ENCODE measurements around the gene RHEBL1.
"Not testable (repeated sequence)": the region's sequence is repeated elsewhere in the genome, so short reads cannot be mapped to it uniquely, and the experiment has no call there.

Gene RHEBL1

GRCh38 chr12:49089821-49090773 lies 20.3 kb upstream of the RHEBL1 start:
- no peak for DNase-seq (ENCODE audit: low spot score)

- DNase-seq (ENCODE audit: low spot score), result no peak
Observed at GRCh38 chr12:49088932-49089330, 19.2 kb upstream of the RHEBL1 start.

- peak; percentile 95 for DNase-seq (ENCODE audit: low spot score)
Observed at GRCh38 chr12:49088150-49088931, 18.6 kb upstream of the RHEBL1 start.

DNA sequence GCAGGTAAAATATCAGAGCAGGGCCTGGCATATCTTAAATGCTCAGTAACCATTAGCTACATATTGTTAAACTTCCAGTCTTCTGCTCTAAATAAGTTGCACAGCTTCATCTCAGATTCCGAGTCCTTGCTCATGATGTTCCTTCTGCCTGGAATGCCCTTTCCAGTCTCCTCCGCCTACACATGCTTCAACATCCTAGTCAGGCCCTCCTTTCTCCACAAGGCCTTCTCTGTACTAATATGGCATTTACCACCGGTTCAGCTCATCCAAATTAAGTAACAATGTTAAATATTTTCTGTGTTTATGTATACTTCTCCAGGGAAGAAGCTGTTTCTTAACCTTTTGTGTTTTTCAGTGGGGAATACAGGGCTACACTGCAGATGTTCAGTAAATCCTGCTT lies 16.3 kb upstream of the RHEBL1 start:
- no peak for DNase-seq (ENCODE audit: low spot score)

- DNase-seq (ENCODE audit: low spot score), result no peak
Observed at GRCh38 chr12:49084438-49084837, 14.7 kb upstream of the RHEBL1 start.

GRCh38 chr12:49079793-49080192 lies 10.0 kb upstream of the RHEBL1 start:
- no peak for DNase-seq (ENCODE audit: low spot score)

DNA sequence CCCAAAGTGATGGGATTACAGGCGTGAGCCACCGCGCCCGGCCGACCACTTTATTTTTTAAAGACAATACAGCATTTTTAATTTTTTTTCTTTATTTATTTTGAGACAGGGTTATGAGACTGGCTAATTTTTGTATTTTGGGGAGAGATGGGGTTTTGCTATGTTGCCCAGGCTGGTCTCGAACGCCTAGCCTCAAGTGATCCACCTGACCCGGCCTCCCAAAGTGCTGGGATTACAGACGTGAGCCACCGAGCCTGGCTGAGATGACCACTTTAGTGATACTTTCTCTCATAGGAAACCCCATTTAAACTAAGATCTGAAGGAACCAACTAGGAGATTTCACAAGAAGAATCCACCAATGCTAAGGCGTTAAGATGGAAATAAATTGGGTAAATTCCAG lies 1.2 kb upstream of the RHEBL1 start:
- DNase-seq (ENCODE audit: low spot score), result no peak

DNA sequence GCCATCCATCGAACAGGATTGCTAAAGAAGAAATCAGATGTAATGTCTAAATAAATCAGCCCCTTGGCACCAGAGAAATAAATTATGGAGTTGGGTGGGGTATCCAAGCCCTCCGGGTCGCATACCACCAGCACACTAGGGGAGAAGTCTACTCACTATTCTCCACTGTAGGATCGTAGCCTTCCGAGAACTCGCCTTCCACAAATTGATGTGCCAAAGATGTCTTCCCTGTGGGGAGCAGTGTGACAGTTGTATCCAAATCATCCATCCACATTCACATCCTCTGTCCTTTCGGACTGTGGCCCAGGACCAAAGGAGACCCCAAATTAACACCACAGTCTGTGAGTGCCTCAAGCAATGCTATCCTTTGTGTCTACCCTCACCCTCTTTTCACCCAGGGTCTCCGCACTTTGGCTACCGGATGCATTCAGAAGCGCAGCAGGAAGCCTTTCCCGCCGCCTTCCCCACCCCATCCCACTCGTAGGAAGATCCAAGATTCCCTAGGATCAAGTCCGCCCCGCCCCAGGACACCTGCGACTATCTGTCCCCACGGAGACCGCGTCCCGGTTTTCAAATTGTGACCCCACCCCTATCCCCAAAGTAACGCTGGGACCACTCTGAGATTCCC lies 786 bp downstream of the RHEBL1 start:
- DNase-seq (ENCODE audit: low spot score), result no peak

- DNase-seq (ENCODE audit: low spot score), result no peak
Observed at GRCh38 chr12:49066120-49066519, 3.7 kb downstream of the RHEBL1 start.

DNA sequence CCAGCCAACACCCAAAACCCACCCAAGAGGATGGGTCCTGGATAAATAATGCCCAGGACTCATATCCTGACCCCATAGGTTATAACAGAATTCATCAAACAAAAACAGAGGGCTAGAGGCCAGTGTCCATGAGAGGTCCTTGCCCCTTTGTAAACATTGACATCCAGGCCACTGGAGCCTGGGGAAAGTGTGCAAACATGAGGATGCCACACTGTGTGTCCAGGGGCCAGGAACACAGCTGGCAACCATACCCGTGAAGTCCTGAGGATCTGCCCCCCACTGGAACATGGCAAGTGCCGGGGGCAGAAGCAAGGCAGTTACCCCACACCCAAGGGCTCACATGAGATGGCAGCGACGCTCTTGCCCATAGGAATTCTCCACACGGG lies 5.0 kb downstream of the RHEBL1 start:
- no peak for DNase-seq (ENCODE audit: low spot score)

- not testable (repeated sequence) for DNase-seq (ENCODE audit: low spot score)
Observed at GRCh38 chr12:49061916-49062315, 7.9 kb downstream of the RHEBL1 start.

DNA sequence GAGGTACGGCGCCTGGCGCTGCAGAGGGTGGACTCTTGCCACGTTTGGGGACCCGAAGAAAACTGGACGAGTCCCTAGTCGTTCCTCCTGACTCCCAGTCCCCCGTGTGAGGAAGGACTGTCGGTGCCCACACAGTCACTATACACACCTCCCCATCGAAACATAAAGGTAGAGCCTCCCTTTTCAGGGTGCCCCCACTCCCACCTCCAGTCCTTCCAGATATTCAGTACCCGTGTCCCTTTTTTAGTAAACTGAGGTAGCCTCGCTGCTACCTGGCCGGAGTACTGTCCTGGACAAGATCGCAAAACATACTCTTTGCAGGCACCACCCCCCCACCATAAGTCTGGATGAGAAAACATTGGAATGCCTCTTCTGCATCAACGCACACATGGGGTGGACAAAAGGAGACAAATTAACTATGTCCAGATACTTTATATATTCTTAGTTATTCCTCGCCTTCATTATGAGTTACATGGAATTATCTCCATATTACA lies 8.6 kb downstream of the RHEBL1 start:
- DNase-seq (ENCODE audit: low spot score), result no peak

DNA sequence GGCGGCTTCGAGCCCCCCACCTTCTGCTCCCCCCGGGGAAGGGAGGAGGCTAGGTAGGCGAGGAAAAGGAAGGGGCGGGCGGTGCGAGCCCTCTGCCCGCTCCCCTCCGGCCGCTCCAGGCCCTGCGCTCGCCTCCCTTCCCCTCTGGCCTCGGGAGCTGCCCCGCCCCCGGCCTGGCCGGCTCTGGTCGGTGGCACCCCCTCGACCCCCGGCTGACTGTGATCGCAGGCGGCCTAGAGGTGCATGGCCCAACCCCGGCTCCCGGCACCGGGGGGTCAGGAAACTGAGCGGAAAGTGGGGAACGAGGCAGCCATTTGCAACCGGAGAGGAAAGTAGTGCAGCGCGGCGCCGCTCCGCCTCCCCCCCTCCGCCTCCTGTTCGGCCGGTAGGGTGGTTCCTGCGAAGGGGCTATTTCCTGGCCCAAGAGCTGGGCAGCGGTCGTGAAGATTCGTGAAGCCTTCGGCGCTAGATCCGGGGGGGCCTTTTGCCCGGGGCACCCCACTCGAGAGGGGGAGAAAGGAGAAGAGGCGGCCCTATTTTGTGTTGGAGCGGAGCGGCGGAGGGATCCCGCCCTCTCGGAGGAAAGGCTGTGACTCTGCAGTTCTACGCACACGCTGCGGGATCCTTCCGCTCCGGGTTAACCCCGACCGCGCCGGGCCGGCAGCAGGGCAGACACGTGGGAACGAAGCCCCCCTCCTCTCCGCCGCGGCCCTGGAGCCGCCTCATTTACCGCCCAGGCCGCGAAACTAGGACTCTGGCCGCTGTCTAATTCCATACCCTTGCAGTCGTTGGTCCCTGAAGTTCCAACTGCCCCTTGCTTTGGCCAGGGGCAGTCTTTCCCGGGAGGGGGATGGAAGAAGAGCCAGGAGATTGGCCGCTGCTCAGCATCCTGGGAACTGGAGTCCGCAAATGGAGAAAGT lies 9.3 kb downstream of the RHEBL1 start, which contains the start of gene KMT2D:
KMT2D (minus strand) TSS at position 558 of the 920 bp plus-strand sequence. CDS start 5,470 bp downstream, outside the sequence.
- DNase-seq (ENCODE audit: low spot score), result peak; percentile 93

DNA sequence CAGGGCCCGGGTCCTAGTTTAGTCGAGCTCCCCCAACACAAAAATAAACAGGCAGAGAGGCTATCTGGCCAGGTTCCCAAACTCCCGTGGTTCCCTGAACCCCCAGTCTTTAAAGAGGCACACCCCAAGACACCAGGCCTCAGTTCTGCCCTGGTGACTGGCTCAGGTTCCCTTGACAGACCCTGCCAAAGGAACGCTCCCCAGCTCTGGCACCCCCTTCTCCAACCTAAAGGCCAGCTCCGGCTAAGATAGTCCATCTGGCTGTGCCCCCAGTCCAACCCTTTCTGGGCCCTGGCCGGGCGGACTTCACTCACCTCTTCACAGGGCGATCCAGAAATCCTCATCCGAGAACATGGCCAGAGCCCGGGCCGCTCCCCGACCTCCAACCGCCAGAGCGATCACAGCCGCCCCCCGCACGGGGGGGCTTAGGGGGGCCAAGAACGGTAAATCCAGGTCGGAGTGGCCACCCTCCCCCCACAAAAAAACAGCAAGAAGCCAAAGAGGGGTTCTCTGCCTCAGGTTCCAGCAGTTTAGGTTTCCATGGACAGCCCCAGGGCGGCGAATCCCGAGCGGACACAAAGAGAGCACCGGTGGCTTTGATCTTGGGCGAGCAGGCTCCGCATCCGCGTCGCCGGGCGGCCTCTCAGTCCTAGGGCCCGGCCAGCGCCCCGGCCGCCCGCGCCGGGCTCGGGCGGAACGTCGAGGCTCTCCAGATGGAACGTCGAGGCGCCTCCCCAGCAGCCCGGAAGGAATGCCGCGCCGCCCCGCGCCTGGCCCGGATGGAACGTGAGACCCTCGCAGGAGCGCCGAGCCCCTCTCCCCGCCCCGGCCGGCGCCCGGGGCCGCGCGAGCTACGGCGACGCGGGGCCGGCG lies 10.2 kb downstream of the RHEBL1 start:
- DNase-seq (ENCODE audit: low spot score), result no peak

DNA sequence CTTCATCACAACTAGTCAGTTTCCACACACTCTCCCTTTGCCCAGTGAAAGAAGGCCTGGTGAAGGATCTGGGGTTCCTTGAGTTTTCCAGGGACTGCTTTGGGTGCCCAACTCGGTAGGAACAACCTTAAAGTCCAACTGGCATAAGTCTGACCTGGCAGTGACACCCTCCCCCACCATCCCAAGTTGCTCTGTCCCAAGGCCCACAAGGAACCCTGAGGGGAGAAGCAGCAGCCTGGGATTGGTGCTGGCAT lies 10.8 kb downstream of the RHEBL1 start:
- no peak for DNase-seq (ENCODE audit: low spot score)

DNA sequence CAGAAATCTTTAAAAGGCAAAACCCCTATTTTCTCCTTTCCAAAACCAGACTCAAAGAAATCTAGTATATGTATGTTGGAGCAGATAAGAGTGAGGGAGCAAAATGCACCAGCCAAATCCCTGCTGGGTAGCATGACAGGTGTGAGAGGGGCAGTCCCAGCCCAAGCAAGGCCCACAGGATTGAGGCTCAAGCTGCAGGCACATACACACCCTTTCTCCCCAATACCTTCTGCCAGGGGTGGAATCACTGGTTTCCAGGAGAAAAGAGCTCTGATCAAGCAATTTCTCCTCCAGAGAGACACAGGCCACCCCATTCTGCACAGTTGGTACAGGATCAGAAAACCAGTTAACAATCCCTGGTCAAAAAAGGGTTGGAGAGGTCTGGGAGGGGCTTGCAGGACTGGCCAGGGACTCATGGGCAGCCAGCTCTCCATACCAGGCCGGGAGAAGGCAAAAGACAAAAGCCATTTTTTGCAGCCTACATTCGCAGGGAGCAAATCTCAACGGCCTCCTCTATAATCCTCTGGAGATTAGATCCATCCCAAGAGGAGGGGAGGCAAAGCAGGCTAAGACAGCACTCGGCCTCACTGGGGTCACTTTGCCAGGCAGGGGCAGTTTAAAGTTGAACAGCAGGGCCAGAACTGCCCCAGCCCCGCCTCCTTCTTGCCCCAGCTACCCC lies 11.3 kb downstream of the RHEBL1 start:
- no peak for DNase-seq (ENCODE audit: low spot score)

- DNase-seq (ENCODE audit: low spot score), result no peak
Observed at GRCh38 chr12:49057888-49058287, 11.9 kb downstream of the RHEBL1 start.

- peak; percentile 90 for DNase-seq (ENCODE audit: low spot score)
Observed at GRCh38 chr12:49055978-49056754, 13.6 kb downstream of the RHEBL1 start.

DNA sequence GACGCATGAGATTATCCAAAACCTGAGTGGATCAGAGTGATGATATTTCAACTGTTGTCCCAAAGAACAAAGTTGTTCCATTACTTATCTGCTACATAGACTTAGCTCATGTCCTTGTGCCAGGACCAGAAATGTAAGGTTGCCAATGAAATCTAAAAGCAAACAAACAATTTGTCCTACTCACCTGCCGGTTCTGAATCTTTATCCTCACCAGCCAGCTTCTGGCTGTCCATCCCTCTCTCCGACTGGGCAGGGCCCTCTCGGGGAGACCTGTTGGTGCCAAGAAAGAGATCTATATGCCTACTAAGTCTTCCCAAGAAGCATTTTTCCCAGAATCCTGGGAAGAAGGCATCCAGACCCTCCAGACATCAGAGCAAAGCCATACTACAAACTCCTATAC lies 14.7 kb downstream of the RHEBL1 start:
- no peak for DNase-seq (ENCODE audit: low spot score)

All from Ammon's horn (tissue), 1 donor.